ENCODE measurements around the gene CALML5. TPM values are rescaled to one million over a fixed set of nuclear protein-coding genes. Genes with fewer than 3 reads are reported as not detected.

Gene CALML5
- total and polyA plus RNA-seq, 2 experiments from 2014 or later = not detected

DNA sequence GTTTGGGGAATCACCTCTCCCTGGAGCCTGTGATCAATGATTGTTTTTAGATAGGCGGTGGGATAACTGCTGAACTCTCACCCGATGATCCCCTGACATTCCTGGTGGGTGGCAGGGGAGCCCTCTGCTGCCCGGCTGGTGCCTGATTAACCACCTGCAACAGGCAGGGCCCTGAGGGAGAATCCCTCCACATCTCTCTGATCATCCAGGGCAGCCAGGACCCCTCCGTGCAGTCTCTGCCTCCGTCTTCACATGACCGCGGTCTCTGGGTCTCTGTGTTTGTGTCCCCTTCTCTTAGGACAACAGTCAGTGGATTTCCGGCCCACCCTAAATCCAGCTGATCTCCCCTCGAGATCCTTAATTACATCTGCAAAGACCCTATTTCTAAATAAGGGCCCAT lies 17.4 kb downstream of the CALML5 start:
- no peaks in the 10 kb centered on the region for H3K9me3 ChIP-seq (ENCODE audit: low read depth)
- no peak overlapping the region for H2AFZ ChIP-seq
- 85 to 87% methylated on average over 9 of the region's 9 CpGs for WGBS, 2 experiments (ENCODE audit: low coverage in 1 of 2, low lambda C conversion rate in 2 of 2, missing lambda C conversion rate in 2 of 2)
- no peaks in the 10 kb centered on the region for H3K4me1 ChIP-seq (ENCODE audit: insufficient read depth)
- TF ChIP-seq EZH2phosphoT487 (IDR thresholded peaks at IDR 0.05; ENCODE audit: insufficient read depth, low read depth) (no peak), EZH2 (IDR thresholded peaks at IDR 0.05; ENCODE audit: insufficient read depth, poor library complexity, severe bottlenecking) (no peak)
- no peak overlapping the region for H3K4me3 ChIP-seq
- no peak overlapping the region for H3K9ac ChIP-seq
- H3K36me3 ChIP-seq (ENCODE audit: low read depth) = no peaks in the 10 kb centered on the region
- H3F3A ChIP-seq (ENCODE audit: insufficient read depth) = no peaks in the 10 kb centered on the region
- H3K4me2 ChIP-seq (ENCODE audit: unreplicated experiment) = no peak overlapping the region
- H3K27me3 ChIP-seq (replicated peaks; ENCODE audit: insufficient read depth) = no peaks in the 10 kb centered on the region
- H3K79me2 ChIP-seq (ENCODE audit: insufficient read depth) = no peaks in the 10 kb centered on the region
- no peak for DNase-seq
- no peaks in the 10 kb centered on the region for H4K20me1 ChIP-seq (ENCODE audit: insufficient read depth)
- no peak overlapping the region for H3K27ac ChIP-seq
- H3K9me2 ChIP-seq (ENCODE audit: insufficient read depth) = no peaks in the 10 kb centered on the region
- in situ Hi-C loops (cut with MboI) = no loop called here

- no peaks in the 10 kb centered on the region for H3K36me3 ChIP-seq (ENCODE audit: low read depth)
- in situ Hi-C loops (cut with MboI) = no loop called here
- H3K27ac ChIP-seq = no peak overlapping the region
- TF ChIP-seq EZH2phosphoT487 (IDR thresholded peaks at IDR 0.05; ENCODE audit: insufficient read depth, low read depth) = no peak
- TF ChIP-seq EZH2 (IDR thresholded peaks at IDR 0.05; ENCODE audit: insufficient read depth, poor library complexity, severe bottlenecking) = no peak
- H3F3A ChIP-seq (ENCODE audit: insufficient read depth) = no peaks in the 10 kb centered on the region
- H3K79me2 ChIP-seq (ENCODE audit: insufficient read depth) = no peaks in the 10 kb centered on the region
- no peaks in the 10 kb centered on the region for H3K9me2 ChIP-seq (ENCODE audit: insufficient read depth)
- WGBS, 2 experiments (ENCODE audit: low coverage in 1 of 2, low lambda C conversion rate in 2 of 2, missing lambda C conversion rate in 2 of 2) = 79 to 82% methylated on average over 12 of the region's 12 CpGs
- no peak overlapping the region for H3K9ac ChIP-seq
- DNase-seq = no peak
- H3K9me3 ChIP-seq (ENCODE audit: low read depth) = no peaks in the 10 kb centered on the region
- H3K4me3 ChIP-seq = no peak overlapping the region
- H4K20me1 ChIP-seq (ENCODE audit: insufficient read depth) = no peaks in the 10 kb centered on the region
- H3K4me2 ChIP-seq (ENCODE audit: unreplicated experiment) = no peak overlapping the region
- no peaks in the 10 kb centered on the region for H3K27me3 ChIP-seq (replicated peaks; ENCODE audit: insufficient read depth)
- H3K4me1 ChIP-seq (ENCODE audit: insufficient read depth) = no peaks in the 10 kb centered on the region
- no peak overlapping the region for H2AFZ ChIP-seq
These were observed 18.2 kb downstream of the CALML5 start for GRCh38 chr10:5481121-5481520.

DNA sequence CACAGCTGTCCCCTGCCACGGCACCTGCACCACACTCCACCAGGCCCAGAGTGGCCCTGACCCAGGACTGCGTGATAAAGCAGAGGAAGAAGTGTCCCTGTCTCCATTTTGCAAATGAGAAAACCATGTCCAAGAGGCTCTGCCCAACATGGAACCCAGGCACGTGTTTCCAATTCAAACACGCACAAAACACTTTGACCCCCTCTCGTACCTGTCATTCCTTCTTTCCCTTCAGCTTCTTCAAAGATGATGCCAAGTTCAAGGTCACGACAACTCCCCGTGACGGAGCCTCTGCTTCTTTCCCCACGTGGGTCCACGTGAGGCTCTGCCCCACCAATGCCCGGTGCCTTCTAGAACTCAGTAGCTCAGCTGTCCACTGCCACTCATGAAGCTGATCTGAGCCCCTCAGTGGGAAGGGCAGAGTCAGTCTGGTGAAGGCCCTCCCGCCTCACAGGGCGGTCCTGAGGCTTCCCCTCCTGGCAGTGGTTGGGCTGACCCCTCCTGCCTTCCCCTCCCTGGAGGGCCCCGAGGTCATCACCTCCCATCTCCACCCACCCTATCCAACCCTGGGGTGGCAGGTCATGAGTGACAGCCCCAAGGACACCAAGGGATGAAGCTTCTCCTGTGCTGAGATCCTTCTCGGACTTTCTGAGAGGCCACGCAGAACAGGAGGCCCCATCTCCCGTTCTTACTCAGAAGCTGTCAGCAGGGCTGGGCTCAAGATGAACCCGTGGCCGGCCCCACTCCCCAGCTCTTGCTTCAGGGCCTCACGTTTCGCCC lies 19.0 kb downstream of the CALML5 start:
- Histone ChIP-seq H3K9ac (no peak overlapping the region), H3K4me1 (ENCODE audit: insufficient read depth) (no peaks in the 10 kb centered on the region), H4K20me1 (ENCODE audit: insufficient read depth) (no peaks in the 10 kb centered on the region), H3K9me3 (ENCODE audit: low read depth) (no peaks in the 10 kb centered on the region), H3K4me2 (ENCODE audit: unreplicated experiment) (no peak overlapping the region), H3K4me3 (no peak overlapping the region), H3K27me3 (replicated peaks; ENCODE audit: insufficient read depth) (no peaks in the 10 kb centered on the region), H3K79me2 (ENCODE audit: insufficient read depth) (no peaks in the 10 kb centered on the region), H3K27ac (no peak overlapping the region), H2AFZ (no peak overlapping the region), H3K9me2 (ENCODE audit: insufficient read depth) (no peaks in the 10 kb centered on the region), H3K36me3 (ENCODE audit: low read depth) (no peaks in the 10 kb centered on the region), H3F3A (ENCODE audit: insufficient read depth) (no peaks in the 10 kb centered on the region)
- in situ Hi-C loops (cut with MboI) = no loop called here
- TF ChIP-seq EZH2phosphoT487 (IDR thresholded peaks at IDR 0.05; ENCODE audit: insufficient read depth, low read depth) (no peak), EZH2 (IDR thresholded peaks at IDR 0.05; ENCODE audit: insufficient read depth, poor library complexity, severe bottlenecking) (no peak)
- DNase-seq = no peak
- 84 to 85% methylated on average over 20 to 21 of the region's 21 CpGs for WGBS, 2 experiments (ENCODE audit: low coverage in 1 of 2, low lambda C conversion rate in 2 of 2, missing lambda C conversion rate in 2 of 2)

DNA sequence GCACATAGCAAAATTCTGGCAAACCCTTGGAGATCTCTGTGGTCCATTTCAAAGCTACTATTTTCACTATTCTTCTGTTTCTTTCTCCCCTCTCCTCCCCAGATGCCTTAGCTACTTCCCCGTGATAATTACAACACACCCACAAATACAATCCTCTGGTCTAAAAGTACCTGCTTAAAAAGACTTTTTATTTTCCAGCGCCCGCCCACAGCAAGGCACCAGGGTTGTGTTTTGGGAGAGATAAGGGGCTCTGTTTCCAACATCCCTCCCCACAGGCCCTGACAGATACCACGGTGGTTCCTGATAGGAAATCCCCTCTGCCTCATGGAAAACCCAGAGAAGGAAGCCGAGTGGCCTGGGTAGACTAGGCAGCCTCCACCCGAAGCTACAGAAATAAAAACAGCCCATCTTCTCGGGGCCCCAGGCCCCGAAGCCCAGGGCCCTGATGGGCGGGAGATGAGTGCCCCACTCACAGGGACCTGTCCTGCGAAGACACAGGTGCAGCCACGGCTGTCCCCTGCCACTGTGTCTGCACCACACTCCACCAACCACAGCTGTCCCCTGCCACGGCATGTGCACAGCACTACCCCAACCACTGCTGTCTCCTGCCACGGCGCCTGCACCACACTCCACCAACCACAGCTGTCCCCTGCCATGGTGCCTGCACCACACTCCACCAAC lies 19.7 kb downstream of the CALML5 start:
- Histone ChIP-seq H3K27ac (no peak overlapping the region), H3K4me1 (ENCODE audit: insufficient read depth) (peaks cover 4% of the 10 kb centered on the region), H3K9me3 (ENCODE audit: low read depth) (no peaks in the 10 kb centered on the region), H3K79me2 (ENCODE audit: insufficient read depth) (no peaks in the 10 kb centered on the region), H3K27me3 (replicated peaks; ENCODE audit: insufficient read depth) (no peaks in the 10 kb centered on the region), H2AFZ (no peak overlapping the region), H3K4me3 (no peak overlapping the region), H4K20me1 (ENCODE audit: insufficient read depth) (no peaks in the 10 kb centered on the region), H3K9me2 (ENCODE audit: insufficient read depth) (no peaks in the 10 kb centered on the region), H3K36me3 (ENCODE audit: low read depth) (no peaks in the 10 kb centered on the region), H3K4me2 (ENCODE audit: unreplicated experiment) (no peak overlapping the region), H3F3A (ENCODE audit: insufficient read depth) (no peaks in the 10 kb centered on the region), H3K9ac (no peak overlapping the region)
- TF ChIP-seq EZH2 (IDR thresholded peaks at IDR 0.05; ENCODE audit: insufficient read depth, poor library complexity, severe bottlenecking) (no peak), EZH2phosphoT487 (IDR thresholded peaks at IDR 0.05; ENCODE audit: insufficient read depth, low read depth) (no peak)
- WGBS, 2 experiments (ENCODE audit: low coverage in 1 of 2, low lambda C conversion rate in 2 of 2, missing lambda C conversion rate in 2 of 2) = 87 to 92% methylated on average over 14 of the region's 14 CpGs
- in situ Hi-C loops (cut with MboI) = no loop called here
- no peak for DNase-seq
